ENCODE data around the gene SLC23A2. TPM values are rescaled to one million over a fixed set of nuclear protein-coding genes. Genes with fewer than 3 reads are reported as not detected.
A peak's percentile ranks its signal among the peaks of the same experiment; 100 is the strongest.

The SLC23A2 gene
- total and polyA plus RNA-seq, 2 experiments from 2014 or later, result 5.9 to 9.6 TPM

GRCh38 chr20:4829514-4830215 lies 171.6 kb downstream of the SLC23A2 start:
- in situ Hi-C loops (cut with MboI), result no loop called here
- Histone ChIP-seq H3K27me3 (replicated peaks; ENCODE audit: insufficient read depth) (no peaks in the 10 kb centered on the region), H3K36me3 (ENCODE audit: low read depth) (no peaks in the 10 kb centered on the region), H3K9me3 (ENCODE audit: low read depth) (no peaks in the 10 kb centered on the region), H3F3A (ENCODE audit: insufficient read depth) (no peaks in the 10 kb centered on the region), H3K4me1 (ENCODE audit: insufficient read depth) (peaks cover 3% of the 10 kb centered on the region), H3K79me2 (ENCODE audit: insufficient read depth) (no peaks in the 10 kb centered on the region), H4K20me1 (ENCODE audit: insufficient read depth) (no peaks in the 10 kb centered on the region), H3K4me3 (no peak overlapping the region), H3K4me2 (ENCODE audit: unreplicated experiment) (no peak overlapping the region), H3K9me2 (ENCODE audit: insufficient read depth) (no peaks in the 10 kb centered on the region), H3K9ac (no peak overlapping the region), H2AFZ (no peak overlapping the region), H3K27ac (no peak overlapping the region)
- 35 to 41% methylated on average over 4 of the region's 4 CpGs for WGBS, 2 experiments (ENCODE audit: low coverage in 1 of 2, low lambda C conversion rate in 2 of 2, missing lambda C conversion rate in 2 of 2)
- TF ChIP-seq EZH2 (IDR thresholded peaks at IDR 0.05; ENCODE audit: insufficient read depth, poor library complexity, severe bottlenecking), result no peak
- no peak for TF ChIP-seq EZH2phosphoT487 (IDR thresholded peaks at IDR 0.05; ENCODE audit: insufficient read depth, low read depth)
- no peak for DNase-seq

- Histone ChIP-seq H3F3A (ENCODE audit: insufficient read depth) (0 out of 2 replicates have a peak, but pooled peaks cover 5% of the 10 kb centered on the region), H3K9me2 (ENCODE audit: insufficient read depth) (no peaks in the 10 kb centered on the region), H3K4me3 (no peak overlapping the region), H3K9ac (no peak overlapping the region), H3K9me3 (ENCODE audit: low read depth) (no peaks in the 10 kb centered on the region), H3K36me3 (ENCODE audit: low read depth) (no peaks in the 10 kb centered on the region), H3K4me1 (ENCODE audit: insufficient read depth) (peaks cover 9% of the 10 kb centered on the region), H3K27ac (no peak overlapping the region), H2AFZ (no peak overlapping the region), H4K20me1 (ENCODE audit: insufficient read depth) (no peaks in the 10 kb centered on the region), H3K27me3 (replicated peaks; ENCODE audit: insufficient read depth) (no peaks in the 10 kb centered on the region), H3K79me2 (ENCODE audit: insufficient read depth) (no peaks in the 10 kb centered on the region), H3K4me2 (ENCODE audit: unreplicated experiment) (no peak overlapping the region)
- in situ Hi-C loops (cut with MboI), result no loop called here
- WGBS, 2 experiments (ENCODE audit: low coverage in 1 of 2, low lambda C conversion rate in 2 of 2, missing lambda C conversion rate in 2 of 2), result 60 to 62% methylated on average over 14 of the region's 14 CpGs
- TF ChIP-seq EZH2phosphoT487 (IDR thresholded peaks at IDR 0.05; ENCODE audit: insufficient read depth, low read depth), result no peak
- TF ChIP-seq EZH2 (IDR thresholded peaks at IDR 0.05; ENCODE audit: insufficient read depth, poor library complexity, severe bottlenecking), result no peak
- DNase-seq, result no peak
Measured at GRCh38 chr20:4828830-4829513, 172.3 kb downstream of the SLC23A2 start.

GRCh38 chr20:4821590-4821989 lies 179.7 kb downstream of the SLC23A2 start:
- Histone ChIP-seq H3K9ac (no peak overlapping the region), H3K27me3 (replicated peaks; ENCODE audit: insufficient read depth) (0 out of 2 replicates have a peak, but pooled peaks cover 4% of the 10 kb centered on the region), H3K4me2 (ENCODE audit: unreplicated experiment) (no peak overlapping the region), H3K9me3 (ENCODE audit: low read depth) (no peaks in the 10 kb centered on the region), H3K36me3 (ENCODE audit: low read depth) (no peaks in the 10 kb centered on the region), H3K9me2 (ENCODE audit: insufficient read depth) (no peaks in the 10 kb centered on the region), H4K20me1 (ENCODE audit: insufficient read depth) (no peaks in the 10 kb centered on the region), H3F3A (ENCODE audit: insufficient read depth) (peaks cover 26% of the 10 kb centered on the region), H2AFZ (no peak overlapping the region), H3K4me1 (ENCODE audit: insufficient read depth) (peaks cover 32% of the 10 kb centered on the region), H3K79me2 (ENCODE audit: insufficient read depth) (no peaks in the 10 kb centered on the region), H3K4me3 (no peak overlapping the region), H3K27ac (no peak overlapping the region)
- TF ChIP-seq EZH2 (IDR thresholded peaks at IDR 0.05; ENCODE audit: insufficient read depth, poor library complexity, severe bottlenecking), result no peak
- TF ChIP-seq EZH2phosphoT487 (IDR thresholded peaks at IDR 0.05; ENCODE audit: insufficient read depth, low read depth), result no peak
- 93 to 97% methylated on average over 5 of the region's 5 CpGs for WGBS, 2 experiments (ENCODE audit: low coverage in 1 of 2, low lambda C conversion rate in 2 of 2, missing lambda C conversion rate in 2 of 2)
- DNase-seq, result no peak
- in situ Hi-C loops (cut with MboI), result no loop called here

GRCh38 chr20:4820806-4821518 lies 180.3 kb downstream of the SLC23A2 start:
- Histone ChIP-seq H3K4me3 (no peak overlapping the region), H3F3A (ENCODE audit: insufficient read depth) (peaks cover 26% of the 10 kb centered on the region), H3K4me2 (ENCODE audit: unreplicated experiment) (peak overlapping the region; percentile 43), H3K9ac (peak overlapping the region; percentile 54; the same call in 1 of the 2 replicates), H3K79me2 (ENCODE audit: insufficient read depth) (no peaks in the 10 kb centered on the region), H3K9me2 (ENCODE audit: insufficient read depth) (no peaks in the 10 kb centered on the region), H3K4me1 (ENCODE audit: insufficient read depth) (peaks cover 34% of the 10 kb centered on the region), H3K36me3 (ENCODE audit: low read depth) (no peaks in the 10 kb centered on the region), H4K20me1 (ENCODE audit: insufficient read depth) (no peaks in the 10 kb centered on the region), H2AFZ (peak overlapping the region; percentile 60), H3K9me3 (ENCODE audit: low read depth) (no peaks in the 10 kb centered on the region), H3K27me3 (replicated peaks; ENCODE audit: insufficient read depth) (0 out of 2 replicates have a peak, but pooled peaks cover 4% of the 10 kb centered on the region), H3K27ac (peak overlapping the region; percentile 66)
- peak; percentile 97 for DNase-seq
- TF ChIP-seq EZH2phosphoT487 (IDR thresholded peaks at IDR 0.05; ENCODE audit: insufficient read depth, low read depth) (no peak), EZH2 (IDR thresholded peaks at IDR 0.05; ENCODE audit: insufficient read depth, poor library complexity, severe bottlenecking) (no peak)
- 36 to 38% methylated on average over 14 of the region's 14 CpGs for WGBS, 2 experiments (ENCODE audit: low coverage in 1 of 2, low lambda C conversion rate in 2 of 2, missing lambda C conversion rate in 2 of 2)
- in situ Hi-C loops (cut with MboI), result no loop called here
